Activated naive CD8-positive, alpha-beta T cell treated with anti-CD3 and anti-CD28 coated beads, Interleukin-2, amount 50 U/mL, for 24 hours (primary cell): ENCODE results near the gene PRAMEF5.
"Not testable (repeated sequence)": the region's sequence is repeated elsewhere in the genome, so short reads cannot be mapped to it uniquely, and the experiment has no call there.

Experiments used
- ATAC-seq: fragments of 150-1000 bp; cut with Tn5 transposase; one replicate; pipeline ENCODE4 v1.10.0; 2021
- DNase-seq: peaks from one replicate; pipeline ENCODE4 v3.0.0; 2021
- H3K27ac Mint-ChIP-seq: one replicate; pipeline ENCODE4 v1.8.0; 2021; ENCODE audit warnings: mild to moderate bottlenecking, mixed read lengths
- H3K27me3 Mint-ChIP-seq: one replicate; pipeline ENCODE4 v1.8.0; 2021; ENCODE audit warnings: mixed read lengths
- H3K36me3 Mint-ChIP-seq: one replicate; pipeline ENCODE4 v1.8.0; 2021; ENCODE audit warnings: low read depth, mixed read lengths
- H3K4me1 Mint-ChIP-seq: one replicate; pipeline ENCODE4 v1.8.0; 2021; ENCODE audit warnings: mixed read lengths
- H3K4me3 Mint-ChIP-seq: one replicate; pipeline ENCODE4 v1.8.0; 2021; ENCODE audit warnings: mild to moderate bottlenecking, moderate library complexity, mixed read lengths
- H3K9me3 Mint-ChIP-seq: one replicate; pipeline ENCODE4 v1.8.0; 2021; ENCODE audit warnings: mixed read lengths

The PRAMEF5 gene

DNA sequence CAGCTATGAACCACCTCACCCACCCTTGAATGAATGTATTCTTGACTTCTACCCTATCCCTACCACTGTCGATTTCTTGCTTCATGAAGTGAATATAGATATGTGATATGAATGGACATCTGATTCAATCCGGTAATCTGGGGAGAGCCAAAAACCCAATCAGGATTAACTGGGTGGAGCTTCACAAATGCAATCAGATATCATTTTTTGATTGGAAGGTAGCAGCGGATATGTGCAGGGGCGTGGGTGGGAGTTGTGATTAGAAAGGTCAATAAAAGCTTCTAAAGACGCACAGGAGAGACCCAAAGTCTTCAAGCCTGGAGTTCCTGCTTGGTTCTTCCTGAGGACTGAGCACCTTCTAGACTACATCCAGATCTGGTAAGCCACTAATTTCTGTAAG is at the start of gene PRAMEF5:
PRAMEF5 (plus strand) TSS at position 301 of the 400 bp plus-strand sequence. CDS start 5,071 bp downstream, outside the sequence.
- not testable (repeated sequence) for H3K27me3 Mint-ChIP-seq, H3K4me3 Mint-ChIP-seq, H3K4me1 Mint-ChIP-seq, H3K9me3 Mint-ChIP-seq, ATAC-seq, H3K27ac Mint-ChIP-seq, H3K36me3 Mint-ChIP-seq, DNase-seq

DNA sequence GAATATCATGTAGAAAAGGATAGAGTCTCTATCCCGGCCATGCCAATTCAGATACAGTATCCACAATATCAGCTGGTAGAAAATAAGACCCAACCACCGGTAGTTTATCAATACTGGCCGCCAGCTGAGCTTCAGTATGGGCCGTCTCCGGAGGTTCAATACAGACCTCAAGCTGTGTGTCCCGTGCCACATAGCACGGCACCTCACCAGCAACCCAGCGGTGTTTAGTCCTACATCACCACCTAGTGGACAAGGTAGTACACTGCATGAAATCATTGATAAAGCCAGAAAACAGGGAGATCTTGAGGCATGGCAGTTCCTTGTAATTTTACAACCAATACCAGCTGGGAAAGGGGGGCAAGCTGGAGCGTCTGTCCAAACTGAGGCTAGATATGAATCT is 45.3 kb upstream of the PRAMEF5 start:
- not testable (repeated sequence) for H3K36me3 Mint-ChIP-seq, H3K27ac Mint-ChIP-seq, H3K27me3 Mint-ChIP-seq, DNase-seq, H3K9me3 Mint-ChIP-seq, H3K4me3 Mint-ChIP-seq, ATAC-seq, H3K4me1 Mint-ChIP-seq

DNA sequence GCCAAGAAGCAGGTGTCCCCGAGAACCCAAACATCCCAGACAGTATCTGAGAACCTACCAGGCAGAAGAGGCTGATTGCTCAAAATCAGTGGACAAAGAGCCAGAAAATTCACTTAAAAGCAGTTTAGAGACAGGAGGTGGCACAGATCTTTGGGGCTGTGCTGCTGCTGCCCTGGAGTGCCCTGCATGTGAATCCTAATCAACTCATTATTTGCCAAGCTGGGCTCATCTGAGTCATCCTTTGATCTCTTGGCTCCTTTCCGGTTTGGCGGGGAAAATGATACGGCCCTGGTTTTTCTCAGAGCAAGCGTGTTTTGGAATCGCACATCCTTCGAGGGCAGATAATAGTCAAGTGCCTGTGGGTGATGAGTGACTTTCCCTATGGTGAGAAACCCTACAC is 37.4 kb upstream of the PRAMEF5 start:
- DNase-seq, H3K27ac Mint-ChIP-seq, H3K9me3 Mint-ChIP-seq, H3K4me1 Mint-ChIP-seq, H3K27me3 Mint-ChIP-seq, ATAC-seq, H3K36me3 Mint-ChIP-seq, H3K4me3 Mint-ChIP-seq: not testable (repeated sequence)

DNA sequence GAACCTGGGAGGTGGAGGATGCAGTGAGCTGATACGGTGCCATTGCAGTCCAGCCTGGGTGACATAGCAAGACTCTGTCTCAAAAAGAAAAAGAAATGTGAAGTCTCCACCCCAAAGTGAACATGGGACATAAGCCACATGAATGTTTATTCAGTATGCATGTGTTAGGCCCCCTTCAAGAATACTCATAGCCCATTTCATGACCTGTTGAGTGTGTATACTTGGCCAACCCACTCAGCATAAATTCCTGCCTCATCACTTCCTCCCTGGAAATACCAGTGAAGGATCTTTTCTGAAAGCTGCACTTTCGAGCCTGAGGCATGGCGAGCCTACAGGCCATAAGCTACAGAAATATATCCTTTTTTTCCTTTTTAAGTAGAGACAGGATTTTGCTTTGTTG is 34.8 kb upstream of the PRAMEF5 start:
- not testable (repeated sequence) for H3K27me3 Mint-ChIP-seq, DNase-seq

DNA sequence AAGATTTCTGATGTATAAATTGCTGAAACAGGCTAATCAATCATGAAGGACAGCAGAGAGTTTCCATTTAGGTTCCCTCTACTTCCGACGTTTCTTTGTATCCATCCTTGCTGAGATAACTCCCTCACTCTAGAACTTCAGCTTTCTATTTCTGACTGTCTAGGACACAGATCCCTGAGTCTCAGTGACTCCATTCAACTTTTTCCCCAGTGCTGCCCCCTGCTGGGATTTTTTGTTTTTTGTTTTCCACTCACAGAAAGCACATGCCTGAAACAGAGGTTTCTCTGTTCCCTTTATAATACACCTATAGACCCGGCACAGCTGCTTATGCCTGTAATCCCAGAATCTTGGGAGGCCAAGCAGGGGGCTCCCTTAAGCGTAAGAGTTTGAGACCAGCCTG is 31.2 kb upstream of the PRAMEF5 start:
- not testable (repeated sequence) for ATAC-seq, DNase-seq, H3K27ac Mint-ChIP-seq, H3K4me3 Mint-ChIP-seq, H3K36me3 Mint-ChIP-seq, H3K4me1 Mint-ChIP-seq, H3K27me3 Mint-ChIP-seq, H3K9me3 Mint-ChIP-seq

More for the DNA sequence above, 34.8 kb upstream of the PRAMEF5 start:
- not testable (repeated sequence) for H3K27ac Mint-ChIP-seq, H3K36me3 Mint-ChIP-seq, H3K9me3 Mint-ChIP-seq, H3K4me1 Mint-ChIP-seq, H3K4me3 Mint-ChIP-seq, ATAC-seq

DNA sequence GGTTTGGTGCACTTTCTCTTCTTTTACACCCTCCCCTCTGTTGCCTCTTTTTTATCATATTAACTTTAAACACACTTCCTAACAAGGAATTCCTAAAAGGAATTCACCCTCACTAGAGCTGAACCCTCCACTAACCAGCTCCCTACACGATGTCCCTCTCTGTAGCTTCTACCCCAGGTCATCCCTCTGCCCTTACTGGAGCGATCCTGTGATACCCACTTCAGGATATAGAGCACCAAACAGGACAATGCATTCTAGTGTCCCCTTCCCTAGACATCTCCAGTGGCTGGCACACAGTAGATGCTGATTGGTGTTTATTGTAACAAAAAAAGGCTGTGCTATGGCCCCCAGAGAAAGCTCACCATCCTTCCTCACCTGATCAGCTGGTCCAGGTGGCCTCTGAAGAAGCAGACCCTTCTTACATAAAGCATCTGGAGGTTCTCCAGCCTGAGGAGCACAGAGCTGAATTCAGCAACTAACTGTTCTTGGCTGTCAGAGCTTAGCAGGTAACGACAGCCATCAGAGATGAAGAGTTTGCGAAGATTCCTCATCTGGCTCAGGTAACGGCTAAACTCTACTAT is 29.4 kb upstream of the PRAMEF5 start:
- no peaks in the 10 kb centered on the region for H3K36me3 Mint-ChIP-seq
- H3K9me3 Mint-ChIP-seq, result no peaks in the 10 kb centered on the region
- DNase-seq (no peak), ATAC-seq (no peak)
- no peak overlapping the region for H3K27ac Mint-ChIP-seq
- no peaks in the 10 kb centered on the region for H3K4me1 Mint-ChIP-seq
- H3K4me3 Mint-ChIP-seq, result no peak overlapping the region
- peaks cover 6% of the 10 kb centered on the region for H3K27me3 Mint-ChIP-seq

DNA sequence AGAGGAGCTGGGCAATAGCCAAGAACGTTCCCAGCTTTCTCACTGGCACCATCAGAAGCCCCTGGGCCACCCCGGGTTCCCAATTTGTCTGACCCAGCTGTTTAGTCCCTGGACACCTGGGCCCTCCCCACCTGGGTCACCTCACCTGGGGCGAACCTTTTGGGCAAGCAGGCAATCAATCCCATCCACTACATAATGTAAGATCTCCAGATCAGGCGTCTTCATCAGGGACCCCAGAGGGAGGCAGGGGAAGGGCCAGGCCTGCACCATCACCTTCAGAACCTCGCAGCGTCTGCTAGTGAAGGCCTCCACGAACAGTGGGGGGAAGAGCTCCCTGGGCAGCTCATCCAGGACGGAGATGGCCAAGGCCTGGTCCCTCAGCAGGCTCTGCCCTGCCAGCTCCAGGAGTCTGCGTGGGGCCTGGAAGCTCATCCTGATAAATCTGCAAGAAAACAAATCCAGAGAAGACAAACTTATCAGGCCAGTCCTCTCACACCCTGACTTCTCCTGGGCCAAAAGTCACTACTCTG is 28.3 kb upstream of the PRAMEF5 start, which contains the start of gene PRAMEF18:
PRAMEF18 (minus strand) TSS at position 480 of the 530 bp plus-strand sequence; CDS start at position 432, 48 bp downstream.
- not testable (repeated sequence) for H3K27me3 Mint-ChIP-seq, DNase-seq, H3K4me3 Mint-ChIP-seq, H3K4me1 Mint-ChIP-seq, H3K9me3 Mint-ChIP-seq, H3K36me3 Mint-ChIP-seq, H3K27ac Mint-ChIP-seq, ATAC-seq

- H3K4me3 Mint-ChIP-seq, H3K4me1 Mint-ChIP-seq, H3K36me3 Mint-ChIP-seq, H3K27me3 Mint-ChIP-seq, ATAC-seq, H3K9me3 Mint-ChIP-seq, DNase-seq, H3K27ac Mint-ChIP-seq: not testable (repeated sequence)
Observed at GRCh38 chr1:13227271-13228055, 26.5 kb upstream of the PRAMEF5 start.

- Mint-ChIP-seq H3K4me1 (no peaks in the 10 kb centered on the region), H3K27ac (no peak overlapping the region), H3K4me3 (no peak overlapping the region), H3K27me3 (peaks cover 6% of the 10 kb centered on the region), H3K36me3 (no peaks in the 10 kb centered on the region), H3K9me3 (no peaks in the 10 kb centered on the region)
- DNase-seq (peak; percentile 52), ATAC-seq (no peak)
Observed at GRCh38 chr1:13228343-13228781, 25.6 kb upstream of the PRAMEF5 start.

DNA sequence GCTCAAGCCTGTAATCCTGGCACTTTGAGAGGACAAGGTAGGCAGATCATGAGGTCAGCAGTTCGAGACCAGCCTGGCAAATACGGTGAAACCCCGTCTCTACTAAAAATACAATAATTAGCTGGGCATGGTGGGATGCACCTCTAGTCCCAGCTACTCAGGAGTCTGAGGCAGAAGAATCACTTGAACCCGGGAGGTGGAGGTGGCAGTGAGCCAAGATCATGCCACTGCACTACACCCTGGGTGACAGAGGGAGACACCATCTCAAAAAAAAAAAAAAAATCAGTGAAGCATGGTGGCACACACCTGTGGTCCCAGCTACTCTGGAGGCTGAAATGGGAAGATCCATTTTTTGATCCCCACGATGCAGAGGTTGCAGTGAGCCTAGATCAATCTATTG is 23.9 kb upstream of the PRAMEF5 start:
- not testable (repeated sequence) for H3K27me3 Mint-ChIP-seq, H3K9me3 Mint-ChIP-seq, DNase-seq, H3K27ac Mint-ChIP-seq, H3K4me3 Mint-ChIP-seq, H3K36me3 Mint-ChIP-seq, ATAC-seq, H3K4me1 Mint-ChIP-seq

DNA sequence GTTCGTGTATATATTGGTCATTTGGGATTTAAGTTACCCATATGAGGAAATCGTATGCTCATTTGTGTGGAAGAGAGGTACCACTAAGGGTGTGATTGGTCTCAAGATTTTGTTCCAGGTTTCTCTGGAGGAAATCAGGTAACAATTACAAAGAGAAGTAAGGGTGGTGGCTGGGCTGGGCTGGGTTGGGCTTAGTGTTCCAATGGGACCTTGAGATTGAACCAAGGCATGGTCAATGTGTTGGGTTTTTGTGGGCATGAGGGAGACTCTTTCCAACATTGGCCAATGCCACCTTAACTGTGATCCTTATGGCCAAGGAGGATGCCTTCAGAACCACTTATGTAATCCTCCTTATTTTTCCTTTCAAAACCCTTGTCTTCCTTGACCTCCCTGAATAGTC is 23.4 kb upstream of the PRAMEF5 start:
- not testable (repeated sequence) for H3K36me3 Mint-ChIP-seq, H3K9me3 Mint-ChIP-seq, H3K4me1 Mint-ChIP-seq, H3K27me3 Mint-ChIP-seq, ATAC-seq, H3K4me3 Mint-ChIP-seq, H3K27ac Mint-ChIP-seq, DNase-seq

DNA sequence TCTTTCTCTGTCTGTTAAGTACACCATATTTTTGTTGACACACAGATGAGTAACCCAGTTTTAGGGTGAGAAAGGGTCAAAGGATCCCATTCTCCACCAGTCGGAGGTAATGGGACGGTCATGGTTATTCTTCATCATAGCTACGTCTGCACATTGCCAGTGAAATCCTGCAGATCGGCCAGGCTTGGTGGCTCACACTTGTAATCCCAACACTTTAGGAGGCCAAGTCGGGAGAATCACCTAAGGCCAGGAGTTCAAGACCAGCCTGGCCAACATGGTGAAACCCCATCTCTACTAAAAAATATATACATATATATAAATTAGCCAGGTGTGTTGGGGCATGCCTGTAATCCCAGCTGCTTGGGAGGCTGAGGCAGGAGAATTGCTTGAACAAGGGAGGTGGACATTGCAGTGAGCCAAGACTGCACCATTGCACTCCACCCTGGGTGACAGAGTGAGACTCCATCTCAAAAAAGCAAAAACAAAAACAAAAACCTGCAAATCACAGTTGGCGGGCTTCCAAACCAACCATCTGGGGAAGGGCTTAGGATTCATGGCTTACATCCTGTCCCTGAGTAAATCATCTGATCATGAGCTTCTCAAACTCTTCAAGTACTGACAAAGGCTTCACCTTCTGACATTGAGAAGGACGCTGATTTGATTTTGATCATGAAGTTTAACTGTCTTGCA is 22.8 kb upstream of the PRAMEF5 start:
- H3K27ac Mint-ChIP-seq, H3K4me1 Mint-ChIP-seq, H3K4me3 Mint-ChIP-seq, H3K27me3 Mint-ChIP-seq, ATAC-seq, H3K9me3 Mint-ChIP-seq, DNase-seq, H3K36me3 Mint-ChIP-seq: not testable (repeated sequence)

DNA sequence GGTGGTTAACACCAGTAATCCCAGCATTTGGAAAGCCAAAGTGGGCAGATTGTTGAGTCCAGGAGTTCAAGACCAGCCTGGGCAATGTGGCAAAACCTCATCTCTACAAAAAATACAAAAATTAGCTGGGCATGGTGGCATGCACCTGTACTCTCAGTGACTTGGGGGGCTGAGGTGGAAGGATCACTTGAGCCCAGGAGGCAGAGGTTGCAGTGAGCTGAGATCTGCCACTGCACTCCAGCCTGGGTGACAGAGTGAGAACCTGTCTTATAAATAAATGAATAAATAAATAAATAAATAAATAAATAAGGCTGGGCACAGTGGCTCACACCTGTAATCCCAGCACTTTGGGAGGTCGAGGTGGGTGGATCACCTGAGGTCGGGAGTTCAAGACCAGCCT is 21.9 kb upstream of the PRAMEF5 start:
- H3K9me3 Mint-ChIP-seq, ATAC-seq, H3K36me3 Mint-ChIP-seq, H3K27ac Mint-ChIP-seq, H3K4me1 Mint-ChIP-seq, H3K4me3 Mint-ChIP-seq, DNase-seq, H3K27me3 Mint-ChIP-seq: not testable (repeated sequence)

- H3K4me1 Mint-ChIP-seq, H3K27ac Mint-ChIP-seq, DNase-seq, H3K4me3 Mint-ChIP-seq, H3K36me3 Mint-ChIP-seq, H3K9me3 Mint-ChIP-seq, H3K27me3 Mint-ChIP-seq, ATAC-seq: not testable (repeated sequence)
Observed at GRCh38 chr1:13234057-13234456, 19.9 kb upstream of the PRAMEF5 start.

GRCh38 chr1:13237572-13237971 is 16.4 kb upstream of the PRAMEF5 start:
- not testable (repeated sequence) for H3K9me3 Mint-ChIP-seq, H3K27me3 Mint-ChIP-seq, DNase-seq, H3K4me3 Mint-ChIP-seq, H3K36me3 Mint-ChIP-seq, H3K4me1 Mint-ChIP-seq, ATAC-seq, H3K27ac Mint-ChIP-seq
